Uterus (tissue), 2 donors: ENCODE data around the gene CECR2.

Experiments used
- POLR2A ChIP-seq, 2 donors: fragments of 450-650 bp; IDR thresholded peaks; one replicate each; pipeline ENCODE4 v1.6.1; 2016; ENCODE audit warnings: antibody characterized with exemption in 2 of 2, mild to moderate bottlenecking in 1 of 2, moderate library complexity in 1 of 2
- TF ChIP-seq, protein P1 (sequence below), 4 experiments: fragments of 200-600 bp in 2 of 4; fragments of 450-650 bp in 2 of 4; sonication (generic) in 2 of 4; IDR thresholded peaks; one replicate each; pipeline ENCODE4 v1.5.1; 2016 to 2019; ENCODE audit warnings: antibody characterized with exemption in 4 of 4, mild to moderate bottlenecking in 2 of 4, moderate library complexity in 1 of 4

DNA sequence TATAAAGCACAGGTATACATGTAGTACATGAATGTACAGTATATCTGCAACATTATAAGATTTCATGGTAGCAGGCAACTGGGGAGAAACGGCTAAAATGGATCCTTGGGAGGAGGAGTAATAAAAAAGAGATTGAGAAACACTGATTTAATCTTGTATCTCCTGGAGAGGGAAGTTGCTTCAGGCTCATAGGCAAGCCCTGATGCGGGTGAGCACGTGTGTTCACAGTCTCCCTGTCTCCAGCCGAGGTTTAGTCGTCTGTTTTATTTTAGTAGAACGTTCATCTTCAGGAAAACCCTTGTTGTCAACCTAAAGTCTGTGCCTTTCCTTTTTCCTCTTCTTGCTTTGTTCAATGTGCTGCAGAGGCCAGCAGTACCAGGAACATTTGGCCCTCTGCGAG, 172.2 kb downstream of the CECR2 start:
- TF ChIP-seq, protein P1, sequence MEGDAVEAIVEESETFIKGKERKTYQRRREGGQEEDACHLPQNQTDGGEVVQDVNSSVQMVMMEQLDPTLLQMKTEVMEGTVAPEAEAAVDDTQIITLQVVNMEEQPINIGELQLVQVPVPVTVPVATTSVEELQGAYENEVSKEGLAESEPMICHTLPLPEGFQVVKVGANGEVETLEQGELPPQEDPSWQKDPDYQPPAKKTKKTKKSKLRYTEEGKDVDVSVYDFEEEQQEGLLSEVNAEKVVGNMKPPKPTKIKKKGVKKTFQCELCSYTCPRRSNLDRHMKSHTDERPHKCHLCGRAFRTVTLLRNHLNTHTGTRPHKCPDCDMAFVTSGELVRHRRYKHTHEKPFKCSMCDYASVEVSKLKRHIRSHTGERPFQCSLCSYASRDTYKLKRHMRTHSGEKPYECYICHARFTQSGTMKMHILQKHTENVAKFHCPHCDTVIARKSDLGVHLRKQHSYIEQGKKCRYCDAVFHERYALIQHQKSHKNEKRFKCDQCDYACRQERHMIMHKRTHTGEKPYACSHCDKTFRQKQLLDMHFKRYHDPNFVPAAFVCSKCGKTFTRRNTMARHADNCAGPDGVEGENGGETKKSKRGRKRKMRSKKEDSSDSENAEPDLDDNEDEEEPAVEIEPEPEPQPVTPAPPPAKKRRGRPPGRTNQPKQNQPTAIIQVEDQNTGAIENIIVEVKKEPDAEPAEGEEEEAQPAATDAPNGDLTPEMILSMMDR (IDR thresholded peaks at IDR 0.05): no peak
- TF ChIP-seq POLR2A (IDR thresholded peaks at IDR 0.05): no peak
